ENCODE data around the gene CNTN2.

Gene CNTN2

DNA sequence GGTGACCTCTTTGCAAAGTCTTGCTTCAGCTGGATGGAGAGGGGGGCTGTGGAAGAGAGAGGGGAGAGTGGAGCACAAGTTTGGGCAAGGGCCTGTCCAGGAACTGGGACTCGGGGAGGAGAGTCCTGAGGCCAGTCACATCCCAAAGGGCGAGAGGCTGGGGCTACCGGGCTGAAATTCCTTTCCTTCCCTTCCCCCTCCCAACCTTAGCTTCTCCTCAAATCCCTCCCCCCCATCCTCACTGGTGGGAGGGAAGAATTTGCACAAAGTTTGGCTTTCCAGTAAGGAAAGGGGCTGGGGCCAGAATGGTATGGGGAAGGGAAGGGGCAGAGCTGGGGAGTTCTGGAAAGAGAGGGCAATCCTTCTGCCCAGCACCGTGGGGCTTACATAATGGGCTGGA, 854 bp downstream of the CNTN2 start:
- DNase-seq (ENCODE audit: low read depth) = no peak
- TF ChIP-seq MYC (IDR thresholded peaks at IDR 0.05; ENCODE audit: low read depth, low read length) (no peak), POLR2A (IDR thresholded peaks at IDR 0.05; ENCODE audit: extremely low read depth, insufficient read length) (no peak)
- TF ChIP-seq, protein P1, sequence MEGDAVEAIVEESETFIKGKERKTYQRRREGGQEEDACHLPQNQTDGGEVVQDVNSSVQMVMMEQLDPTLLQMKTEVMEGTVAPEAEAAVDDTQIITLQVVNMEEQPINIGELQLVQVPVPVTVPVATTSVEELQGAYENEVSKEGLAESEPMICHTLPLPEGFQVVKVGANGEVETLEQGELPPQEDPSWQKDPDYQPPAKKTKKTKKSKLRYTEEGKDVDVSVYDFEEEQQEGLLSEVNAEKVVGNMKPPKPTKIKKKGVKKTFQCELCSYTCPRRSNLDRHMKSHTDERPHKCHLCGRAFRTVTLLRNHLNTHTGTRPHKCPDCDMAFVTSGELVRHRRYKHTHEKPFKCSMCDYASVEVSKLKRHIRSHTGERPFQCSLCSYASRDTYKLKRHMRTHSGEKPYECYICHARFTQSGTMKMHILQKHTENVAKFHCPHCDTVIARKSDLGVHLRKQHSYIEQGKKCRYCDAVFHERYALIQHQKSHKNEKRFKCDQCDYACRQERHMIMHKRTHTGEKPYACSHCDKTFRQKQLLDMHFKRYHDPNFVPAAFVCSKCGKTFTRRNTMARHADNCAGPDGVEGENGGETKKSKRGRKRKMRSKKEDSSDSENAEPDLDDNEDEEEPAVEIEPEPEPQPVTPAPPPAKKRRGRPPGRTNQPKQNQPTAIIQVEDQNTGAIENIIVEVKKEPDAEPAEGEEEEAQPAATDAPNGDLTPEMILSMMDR (IDR thresholded peaks at IDR 0.05; ENCODE audit: low read depth, low read length) = no peak
- TF ChIP-seq, protein P2, sequence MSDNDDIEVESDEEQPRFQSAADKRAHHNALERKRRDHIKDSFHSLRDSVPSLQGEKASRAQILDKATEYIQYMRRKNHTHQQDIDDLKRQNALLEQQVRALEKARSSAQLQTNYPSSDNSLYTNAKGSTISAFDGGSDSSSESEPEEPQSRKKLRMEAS (IDR thresholded peaks at IDR 0.05; ENCODE audit: low read depth, low read length) = no peak
- no peak overlapping the region for H3K4me3 ChIP-seq (ENCODE audit: low read depth, low read length)

DNA sequence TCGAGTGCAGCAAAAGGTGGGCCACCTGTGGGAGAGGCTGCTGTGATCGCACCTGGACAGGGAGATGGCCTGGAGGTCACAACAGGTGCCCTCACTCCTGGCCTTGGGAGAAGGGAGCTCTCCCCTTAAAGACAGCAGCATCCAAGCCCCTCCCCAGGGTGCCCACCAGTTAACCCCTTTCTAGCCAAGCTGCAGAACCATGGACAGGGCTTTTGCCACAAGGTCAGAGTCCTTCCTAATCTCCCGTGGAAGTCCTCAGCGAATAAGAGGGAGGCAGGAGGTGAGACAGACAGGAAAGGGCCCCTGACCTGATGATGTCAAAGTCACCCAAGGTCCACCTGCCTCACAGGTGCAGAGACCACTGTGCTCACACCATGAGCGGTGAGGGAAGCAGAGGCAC, 1.7 kb downstream of the CNTN2 start:
- H3K4me3 ChIP-seq (ENCODE audit: low read depth, low read length) = no peak overlapping the region
- TF ChIP-seq, protein P1 (IDR thresholded peaks at IDR 0.05; ENCODE audit: low read depth, low read length) = no peak
- TF ChIP-seq MYC (IDR thresholded peaks at IDR 0.05; ENCODE audit: low read depth, low read length) (no peak), POLR2A (IDR thresholded peaks at IDR 0.05; ENCODE audit: extremely low read depth, insufficient read length) (no peak)
- TF ChIP-seq, protein P2 (IDR thresholded peaks at IDR 0.05; ENCODE audit: low read depth, low read length) = no peak
- no peak for DNase-seq (ENCODE audit: low read depth)

DNA sequence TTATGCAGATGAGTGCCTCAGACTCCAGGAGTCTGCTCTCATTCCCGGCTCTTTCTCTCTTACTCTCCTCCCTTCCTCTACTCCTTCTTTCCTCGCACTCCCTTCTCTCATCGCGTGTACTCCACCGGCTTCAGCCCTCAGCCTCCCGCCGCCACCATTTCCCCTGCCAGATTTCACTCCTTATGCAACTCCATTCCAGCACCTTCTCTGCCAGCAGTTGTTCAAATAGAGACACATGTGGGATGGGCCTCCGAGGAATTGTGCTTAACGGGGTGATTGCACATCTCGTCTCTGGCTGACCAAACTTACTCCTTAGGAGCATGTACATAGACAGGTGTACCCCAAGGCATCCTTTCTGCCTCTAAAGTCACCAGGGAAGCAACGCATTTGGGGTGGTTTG, 2.1 kb downstream of the CNTN2 start:
- no peak for DNase-seq (ENCODE audit: low read depth)
- no peak overlapping the region for H3K4me3 ChIP-seq (ENCODE audit: low read depth, low read length)

DNA sequence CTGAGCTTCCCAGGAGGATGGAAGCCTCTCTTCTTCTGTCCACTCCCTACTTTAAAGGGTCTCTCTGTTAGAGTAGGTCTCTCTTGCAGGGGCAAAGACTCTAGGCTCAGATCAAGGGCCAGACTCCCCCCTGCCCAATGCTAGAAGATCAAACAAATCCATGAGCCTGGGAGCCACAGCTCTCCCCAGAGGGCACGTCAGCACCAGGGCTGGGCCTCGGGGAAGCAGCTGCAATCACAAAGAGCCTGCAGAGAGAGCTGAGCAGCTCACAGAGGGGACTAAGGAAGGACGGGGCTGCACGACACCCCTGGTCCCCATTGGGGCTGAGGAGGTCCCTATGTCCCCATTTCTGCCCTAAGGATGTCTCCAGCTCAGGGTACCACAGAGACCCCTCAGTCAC, 3.9 kb downstream of the CNTN2 start:
- no peak for DNase-seq (ENCODE audit: low read depth)
- no peak overlapping the region for H3K4me3 ChIP-seq (ENCODE audit: low read depth, low read length)
- TF ChIP-seq, protein P1 (IDR thresholded peaks at IDR 0.05; ENCODE audit: low read depth, low read length) = no peak
- TF ChIP-seq MYC (IDR thresholded peaks at IDR 0.05; ENCODE audit: low read depth, low read length) (no peak), POLR2A (IDR thresholded peaks at IDR 0.05; ENCODE audit: extremely low read depth, insufficient read length) (no peak)
- TF ChIP-seq, protein P2 (IDR thresholded peaks at IDR 0.05; ENCODE audit: low read depth, low read length) = no peak

More for the DNA sequence above, 2.1 kb downstream of the CNTN2 start:
- TF ChIP-seq POLR2A (IDR thresholded peaks at IDR 0.05; ENCODE audit: extremely low read depth, insufficient read length) = no peak
- no peak for TF ChIP-seq MYC (IDR thresholded peaks at IDR 0.05; ENCODE audit: low read depth, low read length)
- TF ChIP-seq, protein P1 (IDR thresholded peaks at IDR 0.05; ENCODE audit: low read depth, low read length) = no peak

DNA sequence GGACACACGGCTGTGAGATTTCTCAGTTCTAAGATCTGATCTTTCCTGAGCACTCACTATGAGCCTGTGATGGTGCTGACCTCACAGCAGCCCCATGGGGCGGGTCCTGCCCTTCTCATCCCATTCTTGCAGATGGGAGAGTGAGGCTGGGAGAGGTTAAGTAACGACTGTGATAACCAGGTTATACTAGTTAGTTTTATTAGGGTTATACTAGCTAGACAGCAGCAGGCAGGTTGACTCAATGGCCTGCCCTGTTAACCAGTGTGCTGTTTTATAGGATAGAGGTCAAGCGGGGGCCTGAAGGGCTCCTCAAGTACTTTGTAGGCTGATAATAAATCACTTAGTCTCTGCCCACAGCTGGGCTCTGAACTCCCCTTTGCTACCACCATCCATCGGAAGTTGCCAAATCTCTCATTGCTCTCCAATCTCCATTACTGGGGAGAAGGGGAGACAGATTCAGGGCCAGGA, 4.8 kb downstream of the CNTN2 start:
- H3K4me3 ChIP-seq (ENCODE audit: low read depth, low read length) = no peak overlapping the region
- no peak for DNase-seq (ENCODE audit: low read depth)
- TF ChIP-seq POLR2A (IDR thresholded peaks at IDR 0.05; ENCODE audit: extremely low read depth, insufficient read length) = no peak
- no peak for TF ChIP-seq MYC (IDR thresholded peaks at IDR 0.05; ENCODE audit: low read depth, low read length)
- TF ChIP-seq, protein P2 (IDR thresholded peaks at IDR 0.05; ENCODE audit: low read depth, low read length) = no peak
- TF ChIP-seq, protein P1 (IDR thresholded peaks at IDR 0.05; ENCODE audit: low read depth, low read length) = no peak

DNA sequence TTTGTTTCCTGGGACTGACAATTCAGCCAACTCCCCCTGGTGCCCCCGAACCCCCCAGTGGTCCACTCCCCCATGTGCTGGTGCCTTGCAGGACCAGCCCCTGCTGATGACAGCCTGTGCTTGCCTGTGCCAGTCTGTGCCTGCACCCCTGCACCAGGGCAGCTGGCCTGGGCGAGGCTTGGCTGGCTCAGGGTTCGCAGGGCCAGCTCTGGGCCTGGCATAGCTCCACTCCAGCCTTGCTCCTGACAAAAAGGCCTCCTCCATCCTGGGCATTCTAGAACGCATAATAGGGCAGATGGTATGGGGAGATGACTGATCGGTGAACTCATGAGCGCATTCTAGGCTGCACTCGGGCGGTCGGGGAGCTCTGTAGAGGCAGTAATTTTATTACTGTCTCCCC, 5.4 kb downstream of the CNTN2 start:
- TF ChIP-seq, protein P2 (IDR thresholded peaks at IDR 0.05; ENCODE audit: low read depth, low read length) = no peak
- no peak for TF ChIP-seq POLR2A (IDR thresholded peaks at IDR 0.05; ENCODE audit: extremely low read depth, insufficient read length)
- no peak for TF ChIP-seq MYC (IDR thresholded peaks at IDR 0.05; ENCODE audit: low read depth, low read length)
- TF ChIP-seq, protein P1 (IDR thresholded peaks at IDR 0.05; ENCODE audit: low read depth, low read length) = no peak
- no peak for DNase-seq (ENCODE audit: low read depth)
- H3K4me3 ChIP-seq (ENCODE audit: low read depth, low read length) = no peak overlapping the region
